Germinal center (tissue), 1 donor: ENCODE data around the gene SLC25A31.

Experiments used
- DNase-seq: peaks from one replicate; pipeline ENCODE4 v3.0.0; 2012; ENCODE audit warnings: mixed read lengths, low spot score

SLC25A31 gene

GRCh38 chr4:127730142-127730913 is at the start of gene SLC25A31:
Gene SLC25A31, plus strand, starts transcription at chr4:127730400. Its CDS starts 146 bp downstream, at chr4:127730546.
- no peak for DNase-seq

GRCh38 chr4:127685292-127685691 is 44.9 kb upstream of the SLC25A31 start:
- DNase-seq = no peak

- DNase-seq = no peak
Measured at GRCh38 chr4:127686658-127687057, 43.5 kb upstream of the SLC25A31 start.

GRCh38 chr4:127687580-127687979 is 42.6 kb upstream of the SLC25A31 start:
- DNase-seq = no peak

- DNase-seq = no peak
Measured at GRCh38 chr4:127698789-127699200, 31.4 kb upstream of the SLC25A31 start.

GRCh38 chr4:127708985-127709384 is 21.2 kb upstream of the SLC25A31 start:
- no peak for DNase-seq

- no peak for DNase-seq
Measured at GRCh38 chr4:127709456-127709855, 20.7 kb upstream of the SLC25A31 start.

GRCh38 chr4:127731406-127731805 is 1.2 kb downstream of the SLC25A31 start:
- DNase-seq = no peak

GRCh38 chr4:127732623-127733328 is 2.6 kb downstream of the SLC25A31 start:
- peak; percentile 8 for DNase-seq

- DNase-seq = no peak
Measured at GRCh38 chr4:127734976-127735375, 4.8 kb downstream of the SLC25A31 start.

GRCh38 chr4:127737295-127737694 is 7.1 kb downstream of the SLC25A31 start:
- no peak for DNase-seq

- no peak for DNase-seq
Measured at GRCh38 chr4:127741247-127741646, 11.0 kb downstream of the SLC25A31 start.

GRCh38 chr4:127747883-127748282 is 17.7 kb downstream of the SLC25A31 start:
- DNase-seq = no peak

- DNase-seq = no peak
Measured at GRCh38 chr4:127748957-127749356, 18.8 kb downstream of the SLC25A31 start.

GRCh38 chr4:127756906-127757305 is 26.7 kb downstream of the SLC25A31 start:
- DNase-seq = no peak

GRCh38 chr4:127759228-127759820 is 29.1 kb downstream of the SLC25A31 start:
- no peak for DNase-seq

- DNase-seq = no peak
Measured at GRCh38 chr4:127759893-127760292, 29.7 kb downstream of the SLC25A31 start.

- DNase-seq = no peak
Measured at GRCh38 chr4:127771535-127772275, 41.5 kb downstream of the SLC25A31 start.

GRCh38 chr4:127772769-127773671 is 42.8 kb downstream of the SLC25A31 start:
- no peak for DNase-seq

GRCh38 chr4:127775843-127776242 is 45.6 kb downstream of the SLC25A31 start:
- no peak for DNase-seq

- DNase-seq = no peak
Measured at GRCh38 chr4:127776620-127777019, 46.4 kb downstream of the SLC25A31 start.
